Measurements from ENCODE around the gene ZNF697. TPM values are rescaled to one million over a fixed set of nuclear protein-coding genes. Genes with fewer than 3 reads are reported as not detected.

Gene ZNF697
- total RNA-seq, 1 experiment from 2014 or later: 18.0 TPM

DNA sequence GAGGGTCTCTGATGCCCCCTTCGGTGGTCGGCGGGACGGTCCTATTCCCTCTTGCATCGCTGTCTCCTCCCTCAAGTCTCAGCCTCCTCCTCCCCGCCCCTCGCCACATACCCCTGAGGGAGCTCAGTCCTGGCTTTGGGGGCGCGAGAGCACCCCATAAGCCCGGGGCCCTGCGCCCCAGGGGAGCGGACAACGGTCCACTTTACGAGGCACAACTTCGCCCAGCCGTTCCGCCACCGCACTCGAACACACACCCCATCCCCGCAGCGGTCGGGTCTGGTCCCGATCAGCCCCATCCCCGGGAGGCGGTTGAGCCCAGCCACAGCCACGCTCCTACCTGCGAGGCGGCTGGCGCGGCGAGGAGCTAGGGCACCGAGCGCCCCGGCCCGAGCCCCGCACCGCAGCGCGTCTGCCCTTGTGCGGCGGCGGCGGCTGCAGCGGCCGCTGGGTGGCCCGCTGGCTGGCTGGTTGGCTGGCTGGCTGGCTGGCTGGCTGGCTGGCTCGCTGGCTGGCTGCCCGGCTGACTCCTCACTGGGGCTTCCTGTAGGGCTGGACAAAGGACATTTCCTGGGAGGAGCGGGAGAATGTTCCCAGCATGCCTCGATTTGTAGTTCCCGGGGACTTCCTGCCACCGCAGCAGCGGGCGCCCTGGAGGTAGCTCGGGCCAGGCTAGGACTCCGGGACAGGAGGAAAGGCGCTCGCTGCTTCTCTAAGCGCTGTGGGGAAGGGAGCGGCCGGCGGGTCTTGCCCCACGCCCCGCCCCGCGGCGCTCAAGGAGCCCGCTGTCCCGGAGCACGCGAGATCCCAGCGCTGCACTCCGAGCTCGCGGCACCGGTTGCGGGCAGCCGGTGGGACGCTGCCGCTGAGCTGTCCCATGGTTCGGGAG lies at the start of gene ZNF697 (continued):
- TF ChIP-seq ETV6 (CRISPR knock-in tag; IDR thresholded peaks at IDR 0.05) (peak; percentile 67; the same call in 1 of the 2 replicates), GABPB1 (CRISPR knock-in tag; IDR thresholded peaks at IDR 0.05) (peak; percentile 68), ESRRA (CRISPR knock-in tag; IDR thresholded peaks at IDR 0.05; ENCODE audit: borderline replicate concordance) (no peak), NR2C2 (CRISPR knock-in tag; IDR thresholded peaks at IDR 0.05) (no peak), TP53 (CRISPR knock-in tag; IDR thresholded peaks at IDR 0.05) (peak; percentile 85), USF1 (CRISPR knock-in tag; IDR thresholded peaks at IDR 0.05) (no peak), ZNF416 (CRISPR knock-in tag; IDR thresholded peaks at IDR 0.05) (no peak), RELA (CRISPR knock-in tag; IDR thresholded peaks at IDR 0.05; ENCODE audit: borderline replicate concordance) (no peak)
- TF ChIP-seq, protein P1, sequence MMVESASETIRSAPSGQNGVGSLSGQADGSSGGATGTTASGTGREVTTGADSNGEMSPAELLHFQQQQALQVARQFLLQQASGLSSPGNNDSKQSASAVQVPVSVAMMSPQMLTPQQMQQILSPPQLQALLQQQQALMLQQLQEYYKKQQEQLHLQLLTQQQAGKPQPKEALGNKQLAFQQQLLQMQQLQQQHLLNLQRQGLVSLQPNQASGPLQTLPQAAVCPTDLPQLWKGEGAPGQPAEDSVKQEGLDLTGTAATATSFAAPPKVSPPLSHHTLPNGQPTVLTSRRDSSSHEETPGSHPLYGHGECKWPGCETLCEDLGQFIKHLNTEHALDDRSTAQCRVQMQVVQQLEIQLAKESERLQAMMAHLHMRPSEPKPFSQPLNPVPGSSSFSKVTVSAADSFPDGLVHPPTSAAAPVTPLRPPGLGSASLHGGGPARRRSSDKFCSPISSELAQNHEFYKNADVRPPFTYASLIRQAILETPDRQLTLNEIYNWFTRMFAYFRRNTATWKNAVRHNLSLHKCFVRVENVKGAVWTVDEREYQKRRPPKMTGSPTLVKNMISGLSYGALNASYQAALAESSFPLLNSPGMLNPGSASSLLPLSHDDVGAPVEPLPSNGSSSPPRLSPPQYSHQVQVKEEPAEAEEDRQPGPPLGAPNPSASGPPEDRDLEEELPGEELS (CRISPR knock-in tag; IDR thresholded peaks at IDR 0.05): peak; percentile 73; the same call in 1 of the 2 replicates
- TF ChIP-seq, protein P2, sequence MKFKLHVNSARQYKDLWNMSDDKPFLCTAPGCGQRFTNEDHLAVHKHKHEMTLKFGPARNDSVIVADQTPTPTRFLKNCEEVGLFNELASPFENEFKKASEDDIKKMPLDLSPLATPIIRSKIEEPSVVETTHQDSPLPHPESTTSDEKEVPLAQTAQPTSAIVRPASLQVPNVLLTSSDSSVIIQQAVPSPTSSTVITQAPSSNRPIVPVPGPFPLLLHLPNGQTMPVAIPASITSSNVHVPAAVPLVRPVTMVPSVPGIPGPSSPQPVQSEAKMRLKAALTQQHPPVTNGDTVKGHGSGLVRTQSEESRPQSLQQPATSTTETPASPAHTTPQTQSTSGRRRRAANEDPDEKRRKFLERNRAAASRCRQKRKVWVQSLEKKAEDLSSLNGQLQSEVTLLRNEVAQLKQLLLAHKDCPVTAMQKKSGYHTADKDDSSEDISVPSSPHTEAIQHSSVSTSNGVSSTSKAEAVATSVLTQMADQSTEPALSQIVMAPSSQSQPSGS (CRISPR knock-in tag; IDR thresholded peaks at IDR 0.05; ENCODE audit: borderline replicate concordance, low read depth): no peak
- TF ChIP-seq, protein P3, sequence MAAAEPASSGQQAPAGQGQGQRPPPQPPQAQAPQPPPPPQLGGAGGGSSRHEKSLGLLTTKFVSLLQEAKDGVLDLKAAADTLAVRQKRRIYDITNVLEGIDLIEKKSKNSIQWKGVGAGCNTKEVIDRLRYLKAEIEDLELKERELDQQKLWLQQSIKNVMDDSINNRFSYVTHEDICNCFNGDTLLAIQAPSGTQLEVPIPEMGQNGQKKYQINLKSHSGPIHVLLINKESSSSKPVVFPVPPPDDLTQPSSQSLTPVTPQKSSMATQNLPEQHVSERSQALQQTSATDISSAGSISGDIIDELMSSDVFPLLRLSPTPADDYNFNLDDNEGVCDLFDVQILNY (CRISPR knock-in tag; IDR thresholded peaks at IDR 0.05): peak; percentile 79

- no peak overlapping the region for H3K4me3 Mint-ChIP-seq
- no peak overlapping the region for H3K27ac Mint-ChIP-seq
- H3K36me3 Mint-ChIP-seq: peaks cover 21% of the 10 kb centered on the region
- H3K9me3 Mint-ChIP-seq: peaks cover 39% of the 10 kb centered on the region
- POLR2A ChIA-PET: interaction anchor here (0.6 to 1.3 kb wide), 2 partner anchors 14 to 80 kb away, joined by 3 to 13 read pairs; partner anchors contain the start of gene PHGDH
- H3K4me1 Mint-ChIP-seq: no peaks in the 10 kb centered on the region
- CTCF ChIA-PET: interaction anchor here (0.7 to 1.1 kb wide), 3 partner anchors 21 to 86 kb away, joined by 3 to 4 read pairs (median 3); no protein-coding TSS in a partner anchor
- DNase-seq (ENCODE audit: low spot score) (no peak), ATAC-seq (no peak)
- H3K27me3 Mint-ChIP-seq (ENCODE audit: low read depth): peaks cover 20% of the 10 kb centered on the region
- no peak for TF ChIP-seq ZNF281 (CRISPR knock-in tag; IDR thresholded peaks at IDR 0.05)
- TF ChIP-seq PREB (CRISPR knock-in tag; IDR thresholded peaks at IDR 0.05; ENCODE audit: borderline replicate concordance): no peak
- TF ChIP-seq ZNF121 (CRISPR knock-in tag; IDR thresholded peaks at IDR 0.05): no peak
- no peak for TF ChIP-seq ZNF138 (CRISPR knock-in tag; conservative IDR thresholded peaks at IDR 0.05)
- no peak for TF ChIP-seq GRHL2 (CRISPR knock-in tag; IDR thresholded peaks at IDR 0.05; ENCODE audit: insufficient replicate concordance, severe bottlenecking)
- no peak for TF ChIP-seq AFF4 (CRISPR knock-in tag; IDR thresholded peaks at IDR 0.05; ENCODE audit: borderline replicate concordance)
- TF ChIP-seq RELA (CRISPR knock-in tag; IDR thresholded peaks at IDR 0.05; ENCODE audit: borderline replicate concordance): no peak
- TF ChIP-seq SMAD4 (CRISPR knock-in tag; IDR thresholded peaks at IDR 0.05): no peak
- TF ChIP-seq TEAD1 (CRISPR knock-in tag; IDR thresholded peaks at IDR 0.05): no peak
- no peak for TF ChIP-seq PRRX2 (CRISPR knock-in tag; IDR thresholded peaks at IDR 0.05)
These were observed 49.5 kb upstream of the ZNF697 start for GRCh38 chr1:119697598-119697997.
